CD4-positive, alpha-beta T cell treated with Interleukin-15 for 4 hours (primary cell): Measurements from ENCODE around the gene TET1.
"Not testable (repeated sequence)": the region's sequence is repeated elsewhere in the genome, so short reads cannot be mapped to it uniquely, and the experiment has no call there.

ENCODE experiments used
- DNase-seq: peaks from one replicate; pipeline ENCODE4 v3.0.0-alpha.2; 2020; ENCODE audit warnings: low spot score

Gene TET1

GRCh38 chr10:68713065-68713464 lies 152.9 kb downstream of the TET1 start:
- DNase-seq, result not testable (repeated sequence)

GRCh38 chr10:68717435-68717834 lies 157.3 kb downstream of the TET1 start:
- no peak for DNase-seq

GRCh38 chr10:68720793-68721672 lies 160.9 kb downstream of the TET1 start, which contains the start of gene CCAR1:
Gene CCAR1 (plus strand): TSS chr10:68721239. CDS start chr10:68722505, 1,266 bp downstream.
- DNase-seq, result peak; percentile 97

GRCh38 chr10:68721673-68722335 lies 161.7 kb downstream of the TET1 start:
- peak; percentile 2 for DNase-seq

- DNase-seq, result no peak
These were observed 164.9 kb downstream of the TET1 start for GRCh38 chr10:68725016-68725415.

GRCh38 chr10:68727146-68727545 lies 167.0 kb downstream of the TET1 start:
- no peak for DNase-seq

- DNase-seq, result no peak
These were observed 172.5 kb downstream of the TET1 start for GRCh38 chr10:68732651-68733050.

- no peak for DNase-seq
These were observed 174.2 kb downstream of the TET1 start for GRCh38 chr10:68734349-68734748.

- DNase-seq, result no peak
These were observed 175.0 kb downstream of the TET1 start for GRCh38 chr10:68735119-68735518.

- DNase-seq, result not testable (repeated sequence)
These were observed 175.6 kb downstream of the TET1 start for GRCh38 chr10:68735739-68736138.

- DNase-seq, result not testable (repeated sequence)
These were observed 180.5 kb downstream of the TET1 start for GRCh38 chr10:68740676-68741075.

GRCh38 chr10:68742397-68742796 lies 182.3 kb downstream of the TET1 start:
- no peak for DNase-seq
